ENCODE data around the gene SCN2B. TPM values are rescaled to one million over a fixed set of nuclear protein-coding genes. Genes with fewer than 3 reads are reported as not detected.

SCN2B gene
- total RNA-seq, 2 experiments from 2014 or later = not detected

DNA sequence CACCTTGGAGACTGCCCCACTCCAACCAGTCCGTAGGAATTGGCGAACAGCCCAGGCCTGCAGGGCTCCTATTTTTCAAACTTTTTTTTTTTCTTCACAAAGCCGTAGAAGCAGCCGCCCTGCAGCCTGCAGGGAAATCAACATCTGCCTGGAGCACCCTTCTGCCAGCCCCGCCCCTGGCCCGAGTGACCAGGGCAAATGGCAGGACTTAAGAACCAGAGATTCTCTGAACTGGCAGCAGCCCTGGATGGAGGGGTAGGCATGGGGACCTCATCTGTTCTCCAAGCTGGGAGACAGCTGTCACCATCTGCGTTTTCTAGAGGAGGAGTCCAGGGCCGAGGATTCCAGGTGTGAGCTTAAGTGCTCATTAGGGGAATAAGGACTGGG, 5.6 kb downstream of the SCN2B start:
- H3K27ac Mint-ChIP-seq = no peak overlapping the region
- no peak for DNase-seq
- POLR2A ChIA-PET = interaction anchor here (1.5 kb wide), 1 partner anchor 363 kb away, joined by 5 read pairs; no protein-coding TSS in a partner anchor

DNA sequence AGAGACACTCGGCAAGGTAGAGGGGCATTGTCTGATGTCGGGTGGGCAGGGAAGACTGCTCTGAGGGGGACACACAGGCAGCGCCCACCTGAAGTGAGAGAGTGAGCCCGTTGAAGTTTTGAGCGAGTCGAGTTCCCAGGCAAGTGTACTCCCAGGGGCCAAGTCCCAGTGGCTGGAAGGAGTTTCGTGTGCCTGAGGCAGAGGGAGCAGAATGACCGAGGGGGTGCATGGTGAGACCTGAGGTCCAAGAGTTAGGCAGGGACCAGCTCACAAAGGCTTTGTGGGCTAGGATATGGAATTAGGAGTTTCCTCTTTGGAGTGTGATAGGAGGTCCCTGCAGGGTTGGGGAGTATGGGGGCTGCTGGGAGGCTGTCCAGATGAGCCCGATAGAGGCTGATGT, 6.2 kb downstream of the SCN2B start:
- peaks cover 8% of the 10 kb centered on the region for H3K4me1 ChIP-seq (ENCODE audit: insufficient read depth, low read length)
- H3K4me3 ChIP-seq (ENCODE audit: low read length) = no peak overlapping the region
- peaks cover 0 to 2% of the 10 kb centered on the region in 2 experiments for H3K27me3 ChIP-seq (ENCODE audit: control insufficient read depth in 1 of 2, insufficient read depth in 2 of 2, low read length in 2 of 2)
- intact Hi-C loops (cut with DNase I, micrococcal nuclease) = loop anchor here (5.0 to 10.0 kb wide), 3 partner anchors 325 to 743 kb away; no protein-coding TSS in a partner anchor
- H3K36me3 ChIP-seq (ENCODE audit: insufficient read depth, low read length) = no peaks in the 10 kb centered on the region
- no peak for DNase-seq
- Mint-ChIP-seq H3K4me3 (no peak overlapping the region), H3K9me3 (no peaks in the 10 kb centered on the region), H3K27ac (no peak overlapping the region), H3K4me1 (ENCODE audit: low read depth) (peaks cover 5% of the 10 kb centered on the region), H3K36me3 (ENCODE audit: low read depth) (no peaks in the 10 kb centered on the region), H3K27me3 (peaks cover 5% of the 10 kb centered on the region)
- no peak overlapping the region for H3K27ac ChIP-seq (ENCODE audit: low read depth in 1 of 2, low read length in 2 of 2)
- CTCF ChIA-PET = interaction anchor here (1.1 kb wide), 1 partner anchor 191 kb away, joined by 3 read pairs; no protein-coding TSS in a partner anchor
- TF ChIP-seq, protein P1, sequence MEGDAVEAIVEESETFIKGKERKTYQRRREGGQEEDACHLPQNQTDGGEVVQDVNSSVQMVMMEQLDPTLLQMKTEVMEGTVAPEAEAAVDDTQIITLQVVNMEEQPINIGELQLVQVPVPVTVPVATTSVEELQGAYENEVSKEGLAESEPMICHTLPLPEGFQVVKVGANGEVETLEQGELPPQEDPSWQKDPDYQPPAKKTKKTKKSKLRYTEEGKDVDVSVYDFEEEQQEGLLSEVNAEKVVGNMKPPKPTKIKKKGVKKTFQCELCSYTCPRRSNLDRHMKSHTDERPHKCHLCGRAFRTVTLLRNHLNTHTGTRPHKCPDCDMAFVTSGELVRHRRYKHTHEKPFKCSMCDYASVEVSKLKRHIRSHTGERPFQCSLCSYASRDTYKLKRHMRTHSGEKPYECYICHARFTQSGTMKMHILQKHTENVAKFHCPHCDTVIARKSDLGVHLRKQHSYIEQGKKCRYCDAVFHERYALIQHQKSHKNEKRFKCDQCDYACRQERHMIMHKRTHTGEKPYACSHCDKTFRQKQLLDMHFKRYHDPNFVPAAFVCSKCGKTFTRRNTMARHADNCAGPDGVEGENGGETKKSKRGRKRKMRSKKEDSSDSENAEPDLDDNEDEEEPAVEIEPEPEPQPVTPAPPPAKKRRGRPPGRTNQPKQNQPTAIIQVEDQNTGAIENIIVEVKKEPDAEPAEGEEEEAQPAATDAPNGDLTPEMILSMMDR (IDR thresholded peaks at IDR 0.05) = no peak
- H3K9me3 ChIP-seq (ENCODE audit: control insufficient read depth in 1 of 2, insufficient read depth in 1 of 2, low read length in 2 of 2) = no peaks in the 10 kb centered on the region
- POLR2A ChIA-PET = no interaction called here
- ATAC-seq (ENCODE audit: poor library complexity) = no peak

More for the DNA sequence above, 5.6 kb downstream of the SCN2B start:
- Histone ChIP-seq H3K27ac (ENCODE audit: low read depth in 1 of 2, low read length in 2 of 2) (no peak overlapping the region), H3K4me3 (ENCODE audit: low read length) (no peak overlapping the region), H3K36me3 (ENCODE audit: insufficient read depth, low read length) (no peaks in the 10 kb centered on the region), H3K4me1 (ENCODE audit: insufficient read depth, low read length) (peaks cover 8% of the 10 kb centered on the region), H3K27me3 (ENCODE audit: control insufficient read depth in 1 of 2, insufficient read depth in 2 of 2, low read length in 2 of 2) (peaks cover 0 to 2% of the 10 kb centered on the region in 2 experiments), H3K9me3 (ENCODE audit: control insufficient read depth in 1 of 2, insufficient read depth in 1 of 2, low read length in 2 of 2) (no peaks in the 10 kb centered on the region)
- Mint-ChIP-seq H3K27me3 (peaks cover 5% of the 10 kb centered on the region), H3K4me1 (ENCODE audit: low read depth) (peaks cover 5% of the 10 kb centered on the region), H3K4me3 (no peak overlapping the region), H3K9me3 (no peaks in the 10 kb centered on the region), H3K36me3 (ENCODE audit: low read depth) (no peaks in the 10 kb centered on the region)
- CTCF ChIA-PET = interaction anchor here (1.1 to 1.6 kb wide), 10 partner anchors 10 to 745 kb away, joined by 3 to 12 read pairs (median 4); no protein-coding TSS in a partner anchor
- ATAC-seq (ENCODE audit: poor library complexity) = no peak
- intact Hi-C loops (cut with DNase I, micrococcal nuclease) = loop anchor here (1.0 to 10.0 kb wide), 5 partner anchors 26 to 744 kb away; no protein-coding TSS in a partner anchor
- TF ChIP-seq, protein P1 (IDR thresholded peaks at IDR 0.05) = no peak

DNA sequence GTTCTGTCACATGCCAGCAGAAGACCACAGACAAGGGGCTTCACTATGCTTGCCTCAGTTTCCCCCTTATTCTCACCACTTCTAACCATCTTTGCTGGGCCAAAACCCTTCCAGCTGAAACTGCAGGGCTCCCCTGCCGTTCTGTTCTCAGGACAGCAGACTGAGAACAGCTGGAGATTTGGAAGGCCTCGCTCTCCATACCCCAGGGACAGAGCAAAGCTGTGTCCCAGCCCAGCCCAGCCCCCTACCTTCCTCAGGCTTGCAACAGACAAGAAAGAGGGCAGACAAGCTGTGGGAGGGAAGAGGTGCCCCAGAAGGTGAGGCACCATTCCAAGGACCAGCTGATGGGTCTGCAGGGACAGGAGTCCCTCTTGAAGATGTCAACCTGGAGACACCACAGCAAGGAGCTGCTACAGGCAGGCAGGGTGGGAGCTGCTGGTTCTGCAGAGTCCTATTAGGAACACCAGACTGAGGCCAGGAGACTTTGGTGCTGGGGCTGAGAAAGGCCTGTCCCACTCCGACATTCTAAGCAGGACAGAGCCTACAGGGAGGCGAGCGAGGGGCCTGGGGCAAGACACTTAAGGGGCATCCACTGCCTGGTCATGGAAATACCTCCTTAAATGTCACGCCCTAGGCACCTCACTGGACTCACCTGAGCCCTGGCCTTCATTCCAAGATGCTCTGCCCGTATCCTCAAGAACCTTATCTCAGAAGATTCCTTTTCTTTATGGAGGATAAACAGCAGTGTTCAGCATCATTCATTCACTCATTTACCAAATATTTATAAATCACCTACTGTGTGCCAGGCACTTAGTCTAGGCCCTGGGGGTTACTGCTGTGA, 6.9 kb downstream of the SCN2B start:
- TF ChIP-seq, protein P1 (IDR thresholded peaks at IDR 0.05) = no peak
- intact Hi-C loops (cut with DNase I, micrococcal nuclease) = loop anchor here (5.0 to 10.0 kb wide), 3 partner anchors 325 to 742 kb away; no protein-coding TSS in a partner anchor
- Histone ChIP-seq H3K4me3 (ENCODE audit: low read length) (no peak overlapping the region), H3K27ac (ENCODE audit: low read depth in 1 of 2, low read length in 2 of 2) (no peak overlapping the region), H3K4me1 (ENCODE audit: insufficient read depth, low read length) (peaks cover 8% of the 10 kb centered on the region), H3K9me3 (ENCODE audit: control insufficient read depth in 1 of 2, insufficient read depth in 1 of 2, low read length in 2 of 2) (no peaks in the 10 kb centered on the region), H3K27me3 (ENCODE audit: control insufficient read depth in 1 of 2, insufficient read depth in 2 of 2, low read length in 2 of 2) (peaks cover 0 to 2% of the 10 kb centered on the region in 2 experiments), H3K36me3 (ENCODE audit: insufficient read depth, low read length) (no peaks in the 10 kb centered on the region)
- ChIA-PET POLR2A (no interaction called here), CTCF (no interaction called here)
- Mint-ChIP-seq H3K27ac (no peak overlapping the region), H3K9me3 (no peaks in the 10 kb centered on the region), H3K27me3 (peaks cover 7% of the 10 kb centered on the region), H3K4me3 (no peak overlapping the region), H3K4me1 (ENCODE audit: low read depth) (peaks cover 5% of the 10 kb centered on the region), H3K36me3 (ENCODE audit: low read depth) (no peaks in the 10 kb centered on the region)
- ATAC-seq (ENCODE audit: poor library complexity) (no peak), DNase-seq (no peak)
